KMS-11 (cell line): ENCODE results near the gene ZNF557.

ENCODE experiments used
- H2AFZ ChIP-seq: fragments of 200-600 bp; sonication (generic); 2 replicates; pipeline ENCODE4 v1.6.1; 2016; ENCODE audit warnings: antibody characterized with exemption, mixed run types, low read depth
- H3K27ac ChIP-seq: fragments of 200-600 bp; sonication (generic); 2 replicates; pipeline ENCODE4 v1.6.1; 2016; ENCODE audit warnings: mild to moderate bottlenecking, mixed run types
- H3K27me3 ChIP-seq: fragments of 200-600 bp; sonication (generic); 2 replicates; pipeline ENCODE4 v1.6.1; 2017; ENCODE audit warnings: mild to moderate bottlenecking, low read depth, mixed run types, moderate library complexity; ENCODE audit not compliant: insufficient read depth
- H3K36me3 ChIP-seq: fragments of 200-600 bp; sonication (generic); 2 replicates; pipeline ENCODE4 v1.6.1; 2017; ENCODE audit warnings: mild to moderate bottlenecking, mixed run types; ENCODE audit not compliant: insufficient read depth
- H3K4me1 ChIP-seq: fragments of 200-600 bp; sonication (generic); 2 replicates; pipeline ENCODE4 v1.6.1; 2016; ENCODE audit warnings: mild to moderate bottlenecking, low read depth, mixed run types; ENCODE audit not compliant: poor library complexity, severe bottlenecking
- H3K4me2 ChIP-seq: fragments of 200-600 bp; sonication (generic); 2 replicates; pipeline ENCODE4 v1.7.0; 2016; ENCODE audit warnings: mild to moderate bottlenecking, mixed run types
- H3K4me3 ChIP-seq: fragments of 200-600 bp; sonication (generic); IDR thresholded peaks from 2 replicates; pipeline ENCODE4 v1.6.1; 2017; ENCODE audit warnings: low read depth, low read length, mixed read lengths; ENCODE audit not compliant: insufficient read depth
- H3K79me2 ChIP-seq: fragments of 200-600 bp; sonication (generic); 2 replicates; pipeline ENCODE4 v1.6.1; 2016; ENCODE audit warnings: low read depth, mixed run types; ENCODE audit not compliant: insufficient read depth
- H3K9ac ChIP-seq: fragments of 200-600 bp; sonication (generic); 2 replicates; pipeline ENCODE4 v1.6.1; 2016; ENCODE audit warnings: mild to moderate bottlenecking, mixed run types
- H4K20me1 ChIP-seq: fragments of 200-600 bp; sonication (generic); 2 replicates; pipeline ENCODE4 v1.6.1; 2016; ENCODE audit warnings: mild to moderate bottlenecking, mixed run types; ENCODE audit not compliant: insufficient read depth
- TF ChIP-seq, protein P1 (sequence below): fragments of 200-600 bp; sonication (generic); conservative IDR thresholded peaks from 2 replicates; pipeline ENCODE4 v1.6.1; 2017; ENCODE audit warnings: low read depth, mild to moderate bottlenecking, antibody characterized with exemption, low read length, moderate library complexity, mixed read lengths

ZNF557 gene

DNA sequence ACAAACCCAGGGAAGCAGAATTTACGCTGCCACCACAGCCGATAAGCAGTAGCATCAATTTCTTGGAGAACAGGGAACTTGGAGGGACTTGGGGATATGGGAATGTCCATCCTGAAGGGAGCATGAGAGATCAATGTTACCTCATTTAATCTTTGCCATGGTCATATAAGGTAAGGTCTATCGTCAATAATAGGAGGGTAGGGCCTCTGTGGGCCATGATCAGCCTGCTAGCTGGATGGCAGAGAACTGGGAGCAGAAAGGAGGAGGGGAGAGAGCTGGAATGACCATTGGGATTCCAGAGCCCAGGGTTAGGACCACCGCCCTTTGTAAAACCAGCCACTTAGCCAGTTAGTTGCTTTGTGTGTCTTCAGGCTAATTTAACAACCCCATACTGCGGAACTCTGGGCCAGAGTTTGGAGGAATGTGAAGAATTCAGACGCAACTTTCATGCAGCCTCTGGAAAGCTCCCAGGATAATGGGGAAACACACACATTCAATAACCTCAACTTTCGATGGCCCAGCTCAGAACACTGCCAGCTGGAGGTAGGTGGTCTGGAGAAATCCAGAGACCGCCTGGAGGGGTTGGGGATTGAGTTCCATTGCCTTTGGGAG, 40.3 kb downstream of the ZNF557 start:
- Histone ChIP-seq H3K4me3 (no peak overlapping the region), H3K4me2 (no peak overlapping the region), H3K36me3 (no peaks in the 10 kb centered on the region), H2AFZ (no peak overlapping the region), H3K4me1 (peaks cover 7% of the 10 kb centered on the region), H3K27ac (no peak overlapping the region), H3K9ac (no peak overlapping the region), H3K27me3 (no peaks in the 10 kb centered on the region), H4K20me1 (no peaks in the 10 kb centered on the region), H3K79me2 (no peaks in the 10 kb centered on the region)
- TF ChIP-seq, protein P1, sequence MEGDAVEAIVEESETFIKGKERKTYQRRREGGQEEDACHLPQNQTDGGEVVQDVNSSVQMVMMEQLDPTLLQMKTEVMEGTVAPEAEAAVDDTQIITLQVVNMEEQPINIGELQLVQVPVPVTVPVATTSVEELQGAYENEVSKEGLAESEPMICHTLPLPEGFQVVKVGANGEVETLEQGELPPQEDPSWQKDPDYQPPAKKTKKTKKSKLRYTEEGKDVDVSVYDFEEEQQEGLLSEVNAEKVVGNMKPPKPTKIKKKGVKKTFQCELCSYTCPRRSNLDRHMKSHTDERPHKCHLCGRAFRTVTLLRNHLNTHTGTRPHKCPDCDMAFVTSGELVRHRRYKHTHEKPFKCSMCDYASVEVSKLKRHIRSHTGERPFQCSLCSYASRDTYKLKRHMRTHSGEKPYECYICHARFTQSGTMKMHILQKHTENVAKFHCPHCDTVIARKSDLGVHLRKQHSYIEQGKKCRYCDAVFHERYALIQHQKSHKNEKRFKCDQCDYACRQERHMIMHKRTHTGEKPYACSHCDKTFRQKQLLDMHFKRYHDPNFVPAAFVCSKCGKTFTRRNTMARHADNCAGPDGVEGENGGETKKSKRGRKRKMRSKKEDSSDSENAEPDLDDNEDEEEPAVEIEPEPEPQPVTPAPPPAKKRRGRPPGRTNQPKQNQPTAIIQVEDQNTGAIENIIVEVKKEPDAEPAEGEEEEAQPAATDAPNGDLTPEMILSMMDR = no peak

DNA sequence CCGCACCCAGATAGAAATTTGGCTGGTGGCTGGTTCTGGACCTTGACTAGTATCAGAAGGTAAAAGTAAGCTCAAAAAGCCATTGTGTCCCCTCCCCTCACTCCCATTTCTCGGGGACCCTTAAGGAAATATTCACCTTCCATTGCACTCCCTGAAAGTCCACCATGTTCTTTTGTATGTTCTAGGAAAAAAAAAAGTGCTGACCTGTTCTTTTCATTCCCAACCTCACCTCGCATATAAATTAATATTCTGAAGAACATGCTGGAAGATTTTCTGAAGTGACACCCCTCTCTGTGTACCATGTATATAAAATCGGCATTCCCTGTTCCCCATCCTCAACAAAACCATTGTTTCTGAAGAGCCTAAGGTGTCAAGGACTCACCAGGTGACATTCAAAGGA, 43.2 kb downstream of the ZNF557 start:
- Histone ChIP-seq H3K4me1 (no peaks in the 10 kb centered on the region), H3K27me3 (no peaks in the 10 kb centered on the region), H3K36me3 (no peaks in the 10 kb centered on the region), H4K20me1 (no peaks in the 10 kb centered on the region), H3K4me2 (no peak overlapping the region), H3K4me3 (no peak overlapping the region), H2AFZ (no peak overlapping the region), H3K27ac (no peak overlapping the region), H3K9ac (no peak overlapping the region), H3K79me2 (no peaks in the 10 kb centered on the region)
- TF ChIP-seq, protein P1 = no peak

DNA sequence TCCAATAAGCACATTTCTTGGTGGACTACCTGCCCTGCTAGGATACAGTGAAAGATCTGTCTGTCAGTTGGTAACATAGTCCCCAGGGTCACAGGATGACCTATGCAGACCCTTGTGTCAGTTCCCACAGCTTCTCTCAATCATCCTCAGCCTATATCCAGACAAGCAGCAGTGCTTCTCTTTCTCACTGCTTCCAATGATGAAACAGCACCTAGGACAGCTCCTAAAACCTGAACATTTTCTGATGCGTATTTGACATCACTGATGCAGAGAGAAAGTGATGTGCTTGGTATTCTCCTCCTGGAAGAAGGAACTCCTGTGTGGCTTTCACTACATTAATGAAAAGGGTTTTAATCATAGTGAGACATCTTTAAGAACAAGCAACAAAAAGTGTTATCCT, 43.7 kb downstream of the ZNF557 start:
- Histone ChIP-seq H3K4me1 (no peaks in the 10 kb centered on the region), H3K79me2 (no peaks in the 10 kb centered on the region), H3K27me3 (no peaks in the 10 kb centered on the region), H3K4me2 (no peak overlapping the region), H3K27ac (no peak overlapping the region), H3K36me3 (no peaks in the 10 kb centered on the region), H3K4me3 (no peak overlapping the region), H2AFZ (no peak overlapping the region), H3K9ac (no peak overlapping the region), H4K20me1 (no peaks in the 10 kb centered on the region)
- TF ChIP-seq, protein P1 = no peak

DNA sequence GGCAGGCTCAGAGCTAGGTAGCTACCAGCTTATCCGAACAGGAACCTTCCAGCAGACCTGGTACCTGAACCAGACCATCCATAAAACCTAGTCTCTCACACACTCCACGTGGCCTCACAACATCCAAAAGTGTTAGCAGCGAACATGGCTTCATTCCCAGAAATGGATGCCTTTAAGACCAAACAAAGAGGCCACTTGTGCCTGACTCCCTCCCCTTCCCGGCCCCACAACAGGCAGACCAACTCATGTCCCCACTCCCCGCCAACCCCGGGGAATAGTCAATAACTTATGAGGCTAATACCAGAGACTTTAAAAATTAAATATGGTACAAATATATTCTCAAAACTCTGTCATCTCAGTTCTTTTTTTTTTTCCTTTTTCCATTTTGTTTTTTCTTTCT, 46.2 kb downstream of the ZNF557 start:
- TF ChIP-seq, protein P1 = no peak

More for the DNA sequence above, 46.2 kb downstream of the ZNF557 start:
- H3K36me3 ChIP-seq = peaks cover 2% of the 10 kb centered on the region; the same call in 1 of the 2 replicates
- H2AFZ ChIP-seq = no peak overlapping the region
- no peak overlapping the region for H3K4me3 ChIP-seq
- no peaks in the 10 kb centered on the region for H3K4me1 ChIP-seq
- no peaks in the 10 kb centered on the region for H3K79me2 ChIP-seq
- no peak overlapping the region for H3K27ac ChIP-seq
- H4K20me1 ChIP-seq = no peaks in the 10 kb centered on the region
- H3K27me3 ChIP-seq = no peaks in the 10 kb centered on the region
- no peak overlapping the region for H3K9ac ChIP-seq
- no peak overlapping the region for H3K4me2 ChIP-seq
